Measurements from ENCODE around the gene ARHGAP24. TPM values are rescaled to one million over a fixed set of nuclear protein-coding genes. Genes with fewer than 3 reads are reported as not detected.

The ARHGAP24 gene
- total and polyA plus RNA-seq, 10 of the 15 experiments (the other 5 are each of a cell fraction or from before 2014, with no cell fraction given): 0.10 to 4.2 (median 0.52) TPM

- FAIRE-seq: no peak
- peaks cover 27% of the 10 kb centered on the region for H3K4me1 ChIP-seq (ENCODE audit: control insufficient read depth, insufficient read depth, low read length)
- TF ChIP-seq CTCF (IDR thresholded peaks at IDR 0.05 in 2 of 3, conservative IDR thresholded peaks at IDR 0.05 in 1 of 3; ENCODE audit: control insufficient read depth in 2 of 3, extremely low read depth in 1 of 3, insufficient read depth in 1 of 3, low read depth in 3 of 3, low read length in 3 of 3) (0 out of 6 replicates have a peak, but pooled peaks of 1 of the 3 experiments have one; percentile 11), PAX8 (IDR thresholded peaks at IDR 0.05) (no peak), RAD21 (IDR thresholded peaks at IDR 0.05; ENCODE audit: insufficient read depth, low read depth, low read length) (peak; percentile 32; the same call in 1 of the 2 replicates)
- no peaks in the 10 kb centered on the region for H3K9me3 ChIP-seq (replicated peaks; ENCODE audit: control insufficient read depth, insufficient read depth, low read length)
- H2AFZ ChIP-seq (ENCODE audit: control insufficient read depth, low read depth, low read length): no peak overlapping the region
- WGBS (ENCODE audit: insufficient coverage, insufficient replicate concordance, low lambda C conversion rate, missing lambda C conversion rate): 39% methylated on average over 6 of the region's 6 CpGs
- no peaks in the 10 kb centered on the region for H3K36me3 ChIP-seq (ENCODE audit: control insufficient read depth in 2 of 2, insufficient read depth in 2 of 2, low read length in 1 of 2)
- ChIA-PET POLR2A (no interaction called here), CTCF (interaction anchor here (0.7 to 1.4 kb wide), 4 partner anchors 89 to 241 kb away, joined by 3 to 4 read pairs (median 3); no protein-coding TSS in a partner anchor), SMC1A (ENCODE audit: uncharacterized antibody, unreplicated experiment) (interaction anchor here (1.0 to 3.6 kb wide), 2 partner anchors 88 to 136 kb away, joined by 4 to 13 read pairs; no protein-coding TSS in a partner anchor), RAD21 (ENCODE audit: unreplicated experiment) (interaction anchor here (1.4 kb wide), 1 partner anchor 88 kb away, joined by 4 read pairs; no protein-coding TSS in a partner anchor)
- no TSS peak for BruUV-seq (replicated peaks)
- H3K9ac ChIP-seq (ENCODE audit: control insufficient read depth, insufficient read depth, low read length): no peak overlapping the region
- H3K4me2 ChIP-seq (ENCODE audit: control insufficient read depth, insufficient read depth): no peak overlapping the region
- no peaks in the 10 kb centered on the region for H3K27me3 ChIP-seq (replicated peaks in 1 of 2; ENCODE audit: control insufficient read depth in 2 of 2, insufficient read depth in 2 of 2, low read length in 1 of 2)
- no peaks in the 10 kb centered on the region for H4K20me1 ChIP-seq (ENCODE audit: control insufficient read depth, insufficient read depth)
- H3K27ac ChIP-seq (ENCODE audit: control insufficient read depth, insufficient read depth): no peak overlapping the region
- intact Hi-C loops (cut with micrococcal nuclease; ENCODE audit: unreplicated experiment): loop anchor here (5.0 kb wide), 1 partner anchor 88 kb away; no protein-coding TSS in a partner anchor
- in situ Hi-C loops (cut with MboI): no loop called here
- ATAC-seq: no peak
- no peak for DNase-seq (ENCODE audit: low read depth, low spot score)
- H3K4me3 ChIP-seq: no peak overlapping the region
- H3K79me2 ChIP-seq (ENCODE audit: control insufficient read depth, insufficient read depth, low read length): no peaks in the 10 kb centered on the region
Measured at GRCh38 chr4:85658766-85659439, 184.0 kb downstream of the ARHGAP24 start.
